ENCODE results near the gene ARRDC1. TPM values are rescaled to one million over a fixed set of nuclear protein-coding genes. Genes with fewer than 3 reads are reported as not detected.

Gene ARRDC1
- total and polyA plus RNA-seq, 9 of the 15 experiments (the other 6 are each of a cell fraction or from before 2014, with no cell fraction given) = 0.21 to 45.3 (median 18.6) TPM

DNA sequence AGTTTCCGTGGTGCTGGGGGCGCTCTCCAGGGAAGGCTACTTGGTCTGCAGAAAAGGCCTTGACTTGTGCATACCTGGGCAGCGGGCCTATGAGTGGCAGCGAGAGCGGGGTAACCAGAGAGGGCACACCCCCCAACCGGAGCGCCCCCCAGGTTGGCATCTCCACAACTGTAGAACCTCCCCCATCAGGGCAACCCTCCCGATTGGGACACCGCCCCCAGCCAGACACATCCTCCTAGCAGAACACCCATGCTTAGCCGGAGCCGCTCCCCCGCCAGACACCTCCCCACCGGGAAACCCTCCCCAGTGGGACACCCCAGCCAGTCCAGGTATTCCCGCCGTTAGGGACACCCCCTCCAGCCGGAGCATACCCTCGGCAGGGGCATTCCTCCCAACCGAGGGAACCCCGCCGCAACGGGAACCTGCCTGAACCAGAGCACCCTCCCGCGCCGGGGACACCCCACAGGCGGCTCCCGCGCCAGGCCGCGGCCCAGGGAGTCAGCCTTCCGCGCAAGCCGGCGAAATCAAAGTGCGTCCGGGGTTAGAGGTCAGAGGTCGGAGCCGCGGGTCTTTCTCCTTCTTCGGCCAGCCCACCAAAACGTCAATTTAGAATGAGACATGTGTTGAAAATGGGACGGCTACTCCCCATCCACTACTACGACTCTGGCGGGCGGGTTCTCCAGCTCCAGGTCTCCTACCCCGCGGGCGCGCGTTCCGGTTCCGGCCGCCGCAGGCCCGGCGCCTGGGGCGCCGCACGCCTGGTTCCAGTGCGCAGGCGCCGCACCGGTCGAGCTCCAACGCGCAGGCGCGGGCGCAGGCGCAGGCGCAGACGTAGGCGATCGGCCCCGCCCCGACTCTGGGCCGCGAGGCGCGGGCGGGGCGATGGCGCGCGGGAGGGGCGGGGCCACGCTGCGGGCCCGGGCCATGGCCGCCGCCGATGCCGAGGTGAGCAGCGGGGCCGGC is 12.9 kb downstream of the ARRDC1 start, which contains the start of gene EHMT1 (continued):
- TF ChIP-seq SIRT6 (IDR thresholded peaks at IDR 0.05; ENCODE audit: low read depth, low read length) = no peak
- no peak for TF ChIP-seq EWSR1 (IDR thresholded peaks at IDR 0.05; ENCODE audit: borderline replicate concordance, low read depth, partially characterized antibody)
- TF ChIP-seq CEBPB (tag; IDR thresholded peaks at IDR 0.05) = no peak
- TF ChIP-seq, protein P1, sequence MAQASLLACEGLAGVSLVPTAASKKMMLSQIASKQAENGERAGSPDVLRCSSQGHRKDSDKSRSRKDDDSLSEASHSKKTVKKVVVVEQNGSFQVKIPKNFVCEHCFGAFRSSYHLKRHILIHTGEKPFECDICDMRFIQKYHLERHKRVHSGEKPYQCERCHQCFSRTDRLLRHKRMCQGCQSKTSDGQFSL (CRISPR knock-in tag; IDR thresholded peaks at IDR 0.05) = no peak
- TF ChIP-seq, protein P1 (tag; IDR thresholded peaks at IDR 0.05) = no peak
- peak; percentile 93 for TF ChIP-seq POU5F1 (IDR thresholded peaks at IDR 0.05; ENCODE audit: borderline replicate concordance, low read depth, low read length, partially characterized antibody)
- TF ChIP-seq, protein P2, sequence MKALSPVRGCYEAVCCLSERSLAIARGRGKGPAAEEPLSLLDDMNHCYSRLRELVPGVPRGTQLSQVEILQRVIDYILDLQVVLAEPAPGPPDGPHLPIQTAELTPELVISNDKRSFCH (CRISPR knock-in tag; IDR thresholded peaks at IDR 0.05) = no peak
- TF ChIP-seq, protein P2 (tag; IDR thresholded peaks at IDR 0.05) = no peak; the same call in 1 of the 2 replicates
- TF ChIP-seq RAD21 (CRISPR knock-in tag; conservative IDR thresholded peaks at IDR 0.05 in 1 of 2, IDR thresholded peaks at IDR 0.05 in 1 of 2) = peak in 1 of 2 experiments; percentile 12; a peak in 2 of 4 replicates
- TF ChIP-seq, protein P3, sequence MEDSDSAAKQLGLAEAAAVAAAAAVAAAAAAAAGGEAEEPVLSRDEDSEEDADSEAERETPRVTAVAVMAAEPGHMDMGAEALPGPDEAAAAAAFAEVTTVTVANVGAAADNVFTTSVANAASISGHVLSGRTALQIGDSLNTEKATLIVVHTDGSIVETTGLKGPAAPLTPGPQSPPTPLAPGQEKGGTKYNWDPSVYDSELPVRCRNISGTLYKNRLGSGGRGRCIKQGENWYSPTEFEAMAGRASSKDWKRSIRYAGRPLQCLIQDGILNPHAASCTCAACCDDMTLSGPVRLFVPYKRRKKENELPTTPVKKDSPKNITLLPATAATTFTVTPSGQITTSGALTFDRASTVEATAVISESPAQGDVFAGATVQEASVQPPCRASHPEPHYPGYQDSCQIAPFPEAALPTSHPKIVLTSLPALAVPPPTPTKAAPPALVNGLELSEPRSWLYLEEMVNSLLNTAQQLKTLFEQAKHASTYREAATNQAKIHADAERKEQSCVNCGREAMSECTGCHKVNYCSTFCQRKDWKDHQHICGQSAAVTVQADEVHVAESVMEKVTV (CRISPR knock-in tag; IDR thresholded peaks at IDR 0.05) = no peak
- TF ChIP-seq, protein P4, sequence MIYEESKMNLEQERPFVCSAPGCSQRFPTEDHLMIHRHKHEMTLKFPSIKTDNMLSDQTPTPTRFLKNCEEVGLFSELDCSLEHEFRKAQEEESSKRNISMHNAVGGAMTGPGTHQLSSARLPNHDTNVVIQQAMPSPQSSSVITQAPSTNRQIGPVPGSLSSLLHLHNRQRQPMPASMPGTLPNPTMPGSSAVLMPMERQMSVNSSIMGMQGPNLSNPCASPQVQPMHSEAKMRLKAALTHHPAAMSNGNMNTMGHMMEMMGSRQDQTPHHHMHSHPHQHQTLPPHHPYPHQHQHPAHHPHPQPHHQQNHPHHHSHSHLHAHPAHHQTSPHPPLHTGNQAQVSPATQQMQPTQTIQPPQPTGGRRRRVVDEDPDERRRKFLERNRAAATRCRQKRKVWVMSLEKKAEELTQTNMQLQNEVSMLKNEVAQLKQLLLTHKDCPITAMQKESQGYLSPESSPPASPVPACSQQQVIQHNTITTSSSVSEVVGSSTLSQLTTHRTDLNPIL (CRISPR knock-in tag; IDR thresholded peaks at IDR 0.05) = peak; percentile 62; the same call in 1 of the 2 replicates
- peak; percentile 58; the same call in 1 of the 2 replicates for TF ChIP-seq BHLHE40 (IDR thresholded peaks at IDR 0.05; ENCODE audit: low read length)
- TF ChIP-seq RAD51 (IDR thresholded peaks at IDR 0.05; ENCODE audit: borderline replicate concordance, low read depth) = no peak
- TF ChIP-seq ZNF77 (CRISPR knock-in tag; IDR thresholded peaks at IDR 0.05) = 0 out of 2 replicates have a peak, but pooled peaks have one; percentile 53
- TF ChIP-seq FIP1L1 (IDR thresholded peaks at IDR 0.05; ENCODE audit: low read depth, low read length, poor library complexity, severe bottlenecking) = peak; percentile 62
- TF ChIP-seq, protein P5, sequence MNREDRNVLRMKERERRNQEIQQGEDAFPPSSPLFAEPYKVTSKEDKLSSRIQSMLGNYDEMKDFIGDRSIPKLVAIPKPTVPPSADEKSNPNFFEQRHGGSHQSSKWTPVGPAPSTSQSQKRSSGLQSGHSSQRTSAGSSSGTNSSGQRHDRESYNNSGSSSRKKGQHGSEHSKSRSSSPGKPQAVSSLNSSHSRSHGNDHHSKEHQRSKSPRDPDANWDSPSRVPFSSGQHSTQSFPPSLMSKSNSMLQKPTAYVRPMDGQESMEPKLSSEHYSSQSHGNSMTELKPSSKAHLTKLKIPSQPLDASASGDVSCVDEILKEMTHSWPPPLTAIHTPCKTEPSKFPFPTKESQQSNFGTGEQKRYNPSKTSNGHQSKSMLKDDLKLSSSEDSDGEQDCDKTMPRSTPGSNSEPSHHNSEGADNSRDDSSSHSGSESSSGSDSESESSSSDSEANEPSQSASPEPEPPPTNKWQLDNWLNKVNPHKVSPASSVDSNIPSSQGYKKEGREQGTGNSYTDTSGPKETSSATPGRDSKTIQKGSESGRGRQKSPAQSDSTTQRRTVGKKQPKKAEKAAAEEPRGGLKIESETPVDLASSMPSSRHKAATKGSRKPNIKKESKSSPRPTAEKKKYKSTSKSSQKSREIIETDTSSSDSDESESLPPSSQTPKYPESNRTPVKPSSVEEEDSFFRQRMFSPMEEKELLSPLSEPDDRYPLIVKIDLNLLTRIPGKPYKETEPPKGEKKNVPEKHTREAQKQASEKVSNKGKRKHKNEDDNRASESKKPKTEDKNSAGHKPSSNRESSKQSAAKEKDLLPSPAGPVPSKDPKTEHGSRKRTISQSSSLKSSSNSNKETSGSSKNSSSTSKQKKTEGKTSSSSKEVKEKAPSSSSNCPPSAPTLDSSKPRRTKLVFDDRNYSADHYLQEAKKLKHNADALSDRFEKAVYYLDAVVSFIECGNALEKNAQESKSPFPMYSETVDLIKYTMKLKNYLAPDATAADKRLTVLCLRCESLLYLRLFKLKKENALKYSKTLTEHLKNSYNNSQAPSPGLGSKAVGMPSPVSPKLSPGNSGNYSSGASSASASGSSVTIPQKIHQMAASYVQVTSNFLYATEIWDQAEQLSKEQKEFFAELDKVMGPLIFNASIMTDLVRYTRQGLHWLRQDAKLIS (CRISPR knock-in tag; IDR thresholded peaks at IDR 0.05) = no peak
- no peak for TF ChIP-seq ZC3H8 (IDR thresholded peaks at IDR 0.05)
- TF ChIP-seq ZNF830 (CRISPR knock-in tag; IDR thresholded peaks at IDR 0.05) = peak; percentile 92

Data from K562 (cell line).